ELF-1 (cell line): ENCODE measurements around the gene PLEKHA8.
"Not testable (repeated sequence)": the region's sequence is repeated elsewhere in the genome, so short reads cannot be mapped to it uniquely, and the experiment has no call there.

ENCODE experiments used
- DNase-seq: peaks from one replicate; pipeline ENCODE4 v3.0.0-alpha.2; 2016; ENCODE audit warnings: low read depth, low spot score

The PLEKHA8 gene

DNA sequence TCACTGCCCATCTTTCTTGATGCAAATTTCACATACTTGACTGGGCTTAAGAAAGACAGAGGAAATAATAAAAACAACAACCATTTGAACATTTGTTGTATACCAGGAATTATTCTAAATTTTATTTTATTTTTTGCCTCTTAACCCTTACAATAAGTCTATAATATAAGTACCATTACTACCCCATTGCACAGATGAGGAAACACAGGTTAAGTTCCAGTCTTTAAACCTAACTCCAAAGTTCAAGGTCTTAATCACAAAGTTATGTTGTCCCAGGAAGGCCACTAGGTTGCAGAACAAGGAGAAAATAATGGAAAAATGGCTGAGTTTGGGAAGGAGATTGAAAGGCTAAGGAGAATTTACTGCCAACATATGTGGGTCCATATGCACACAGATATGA is 5.2 kb upstream of the PLEKHA8 start:
- no peak for DNase-seq

DNA sequence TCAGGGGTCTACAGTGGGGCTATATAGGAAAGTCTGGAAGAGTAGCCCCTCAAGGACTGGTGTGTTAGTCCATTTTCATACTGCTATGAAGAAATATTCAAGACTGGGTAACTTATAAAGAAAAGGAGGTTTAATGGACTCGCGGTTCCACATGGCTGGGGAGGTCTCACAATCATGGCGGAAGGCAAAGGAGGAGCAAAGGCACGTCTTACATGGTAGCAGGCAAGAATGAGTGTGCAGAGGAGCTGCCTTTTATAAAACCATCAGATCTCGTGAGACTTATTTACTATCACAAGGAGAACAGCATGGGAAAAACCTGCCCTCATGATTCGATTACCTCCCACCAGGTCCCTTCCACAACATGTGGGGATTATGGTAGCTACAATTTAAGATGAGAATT is 4.7 kb upstream of the PLEKHA8 start:
- DNase-seq, result no peak

DNA sequence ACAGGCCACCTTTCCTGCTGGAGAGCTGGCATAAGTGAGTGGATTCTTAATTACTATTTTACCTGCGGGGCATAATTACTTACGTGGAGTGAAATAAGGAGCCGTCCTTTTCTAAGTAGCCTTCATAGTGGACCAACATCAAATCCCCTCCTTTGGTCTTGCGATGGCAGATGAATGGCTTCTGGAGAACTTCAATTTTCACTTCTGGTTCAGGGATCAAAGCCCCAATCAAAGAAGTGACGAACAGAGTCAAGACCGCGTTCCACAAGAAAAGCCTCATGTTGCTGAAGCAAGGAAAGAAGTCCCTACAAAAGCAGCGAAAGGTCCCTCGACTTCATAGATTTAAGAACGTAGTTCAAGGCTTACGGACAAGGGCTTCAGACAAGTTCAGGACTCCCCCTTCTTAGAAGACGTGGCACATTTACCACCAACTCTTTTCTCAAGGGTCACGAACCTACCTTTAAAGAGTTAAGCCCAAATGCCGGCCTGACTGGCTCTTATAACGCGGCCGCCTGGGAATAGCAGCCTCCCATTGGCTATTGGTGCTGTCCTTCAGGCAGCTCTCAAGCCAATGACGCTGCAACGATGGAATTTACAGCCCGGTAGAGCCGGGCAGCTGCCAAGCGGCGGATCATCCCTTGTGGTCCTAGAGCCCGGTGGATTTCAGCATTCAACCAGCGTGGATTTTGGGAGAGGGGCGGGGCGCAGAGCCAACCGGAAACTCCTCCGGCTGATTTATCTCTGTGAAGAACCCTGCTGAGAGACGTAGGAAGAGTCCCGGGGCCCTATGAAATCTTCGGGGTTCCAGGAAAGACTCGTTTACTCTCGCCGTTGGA is 1.8 kb upstream of the PLEKHA8 start, which contains the start of gene FKBP14:
FKBP14 (minus strand) TSS at position 474 of the 836 bp plus-strand sequence; CDS start at position 280, 194 bp downstream.
- peak; percentile 99 for DNase-seq

GRCh38 chr7:30027065-30027456 is 1.2 kb upstream of the PLEKHA8 start:
- DNase-seq, result no peak

DNA sequence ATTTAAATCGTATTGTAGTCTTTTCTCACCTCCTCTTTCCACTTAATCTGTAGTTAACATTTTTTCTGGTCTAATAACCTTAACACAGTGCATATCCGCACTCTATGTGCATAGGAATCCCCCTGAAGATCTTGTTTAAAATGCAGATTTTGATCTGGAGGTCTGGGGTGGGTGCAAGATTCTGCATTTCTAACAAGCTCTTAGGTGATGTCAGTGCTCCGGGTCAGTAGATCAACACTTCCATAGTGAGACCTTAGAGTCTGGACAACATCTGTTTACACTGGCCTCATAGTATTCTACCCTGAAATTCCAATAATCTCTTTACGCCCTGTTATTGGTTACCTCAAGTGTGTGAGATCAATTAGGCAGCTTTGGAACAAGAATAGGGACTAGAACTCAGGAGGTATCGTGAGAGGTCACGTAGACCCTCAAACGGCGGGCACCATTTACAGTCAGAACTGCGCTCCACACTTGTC is 434 bp upstream of the PLEKHA8 start:
- no peak for DNase-seq

DNA sequence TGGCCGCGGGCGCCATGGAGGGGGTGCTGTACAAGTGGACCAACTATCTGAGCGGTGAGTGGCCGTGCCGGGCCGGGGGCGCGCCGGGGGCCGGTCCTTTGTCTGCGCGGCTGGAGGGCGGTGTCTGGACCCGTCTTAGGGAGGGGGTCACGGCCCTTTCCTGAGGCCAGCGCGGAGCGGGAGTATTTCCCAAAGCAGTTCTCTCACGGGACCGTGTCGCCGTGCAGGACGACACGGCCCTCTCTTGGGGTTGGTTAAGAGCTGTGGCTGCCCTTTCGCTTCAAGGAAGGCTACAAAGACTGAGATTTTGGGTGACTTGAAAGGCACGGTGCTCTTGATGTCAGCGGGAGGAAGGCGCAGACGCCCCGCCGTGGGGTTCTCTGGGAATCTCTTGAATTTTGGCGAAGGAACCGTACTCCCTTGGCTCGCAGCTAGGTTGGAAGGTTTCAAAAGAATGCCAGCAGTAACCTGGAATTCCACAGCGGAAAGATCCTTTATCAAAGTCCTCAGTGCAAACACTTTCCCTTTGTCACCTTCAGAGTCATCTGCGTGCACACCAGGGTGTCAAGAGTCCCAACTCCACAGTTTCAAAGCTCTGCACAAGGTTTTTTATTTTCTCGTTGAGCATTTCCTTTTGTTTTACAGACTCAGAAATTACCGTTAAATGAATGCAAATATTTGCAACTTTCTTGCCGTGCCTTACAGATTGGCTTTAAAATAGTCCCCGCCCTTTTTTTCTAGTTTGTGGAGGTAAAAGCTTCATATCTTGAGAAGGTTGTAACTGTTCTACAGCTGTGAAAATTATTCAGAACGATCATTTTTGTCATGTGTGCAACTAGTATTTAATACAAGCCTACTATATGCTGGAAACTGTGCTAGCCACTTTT is 780 bp downstream of the PLEKHA8 start:
- DNase-seq, result peak; percentile 79

- no peak for DNase-seq
These were observed 1.5 kb downstream of the PLEKHA8 start for GRCh38 chr7:30029696-30030095.

GRCh38 chr7:30032310-30033125 is 4.3 kb downstream of the PLEKHA8 start:
- DNase-seq, result no peak

GRCh38 chr7:30034501-30034900 is 6.3 kb downstream of the PLEKHA8 start:
- DNase-seq, result no peak

DNA sequence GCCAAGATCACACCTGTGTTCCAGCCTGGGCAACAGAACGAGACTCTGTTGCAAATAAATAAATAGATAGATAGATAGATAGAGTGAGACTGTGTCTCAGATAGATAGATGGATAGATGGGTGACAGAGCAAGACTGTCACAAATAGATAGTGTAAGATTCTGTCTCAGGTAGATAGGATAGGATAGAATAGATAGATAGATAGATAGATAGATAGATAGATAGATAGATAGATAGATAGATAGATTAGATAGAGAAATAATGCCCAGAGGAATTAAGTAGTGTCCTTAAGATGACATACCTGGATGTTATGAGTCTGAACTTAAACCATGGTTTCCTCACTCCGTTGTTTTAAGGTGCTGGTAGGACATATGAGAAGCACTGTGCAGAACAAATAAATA is 8.0 kb downstream of the PLEKHA8 start:
- no peak for DNase-seq

DNA sequence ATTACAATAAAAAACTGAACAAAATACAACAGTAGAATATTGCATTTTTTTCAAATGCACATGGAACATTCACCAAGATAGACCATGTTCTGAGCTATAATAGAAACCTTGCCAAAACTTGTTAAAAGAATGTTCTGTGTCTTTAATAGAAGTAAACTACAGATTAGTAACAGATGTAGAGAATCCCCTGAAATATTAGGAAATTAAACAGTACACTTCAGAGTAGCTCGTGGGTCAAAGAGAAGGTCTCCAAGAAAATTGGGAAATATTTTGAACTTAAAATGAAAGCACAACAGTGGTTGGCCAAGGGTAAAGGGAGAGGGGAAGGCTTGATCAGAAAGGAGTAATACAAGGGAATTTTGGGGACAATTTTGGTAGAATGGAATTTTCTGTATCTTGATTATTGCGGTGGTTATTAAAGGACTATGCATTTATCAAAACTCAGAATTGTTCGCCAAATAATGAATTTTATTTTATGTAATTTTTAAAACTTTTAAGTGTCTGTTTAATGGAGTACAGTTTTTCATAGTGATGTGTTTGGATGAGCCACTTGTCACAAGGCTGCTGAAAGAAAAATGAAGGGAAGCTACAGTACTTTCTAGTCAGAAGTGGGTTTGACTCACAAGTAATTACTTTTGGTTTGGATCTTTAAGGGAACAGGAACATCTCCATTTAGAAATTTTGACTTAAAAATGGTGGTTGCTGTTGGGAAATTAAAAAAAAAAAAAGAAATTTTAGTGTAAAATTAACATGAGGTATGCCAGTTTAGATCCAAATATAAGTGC is 10.2 kb downstream of the PLEKHA8 start:
- DNase-seq, result no peak

- no peak for DNase-seq
These were observed 12.7 kb downstream of the PLEKHA8 start for GRCh38 chr7:30040938-30041337.

- no peak for DNase-seq
These were observed 13.5 kb downstream of the PLEKHA8 start for GRCh38 chr7:30041526-30042269.

- no peak for DNase-seq
These were observed 18.0 kb downstream of the PLEKHA8 start for GRCh38 chr7:30046127-30046770.

DNA sequence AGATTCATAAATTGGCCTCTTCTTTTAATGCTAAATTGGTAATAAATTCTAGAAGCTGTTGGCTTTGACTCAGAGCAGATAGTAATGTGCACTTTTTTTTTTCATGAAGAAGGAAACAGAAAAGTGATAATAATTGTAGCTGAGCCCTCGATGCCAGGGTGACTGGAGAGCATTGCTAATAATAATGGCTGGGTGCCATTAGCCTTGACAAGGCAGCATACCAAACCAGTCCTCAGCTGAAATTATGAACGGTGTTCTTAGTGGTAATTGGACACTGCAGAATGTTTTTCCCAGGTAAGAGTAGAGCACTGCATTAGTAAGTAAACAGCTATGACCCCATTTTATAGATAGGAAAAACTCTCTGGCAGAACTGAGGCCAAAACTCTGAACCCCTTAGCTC is 18.9 kb downstream of the PLEKHA8 start:
- no peak for DNase-seq

GRCh38 chr7:30048582-30048981 is 20.4 kb downstream of the PLEKHA8 start:
- DNase-seq, result no peak

- DNase-seq, result no peak
These were observed 21.0 kb downstream of the PLEKHA8 start for GRCh38 chr7:30049173-30049572.

DNA sequence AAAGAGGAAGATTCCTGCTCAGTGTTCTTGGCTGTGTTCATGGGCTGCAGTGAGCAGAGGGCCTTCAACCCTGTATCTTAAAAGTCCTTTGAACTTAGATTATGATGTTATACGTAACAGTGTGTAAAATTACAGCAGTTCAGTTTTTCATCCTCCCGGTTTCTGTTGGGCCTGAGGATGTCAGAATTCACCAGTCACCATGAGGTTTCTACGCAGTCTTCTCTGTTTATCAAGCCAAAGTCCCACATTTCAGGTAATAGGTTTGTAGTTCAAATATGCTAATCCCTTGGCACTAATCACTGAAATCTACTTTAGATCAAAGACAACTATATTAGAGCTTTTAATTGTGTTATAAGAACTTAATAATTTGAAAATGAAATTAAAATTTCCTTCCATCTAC is 24.9 kb downstream of the PLEKHA8 start:
- no peak for DNase-seq

- no peak for DNase-seq
These were observed 29.5 kb downstream of the PLEKHA8 start for GRCh38 chr7:30057741-30058140.

DNA sequence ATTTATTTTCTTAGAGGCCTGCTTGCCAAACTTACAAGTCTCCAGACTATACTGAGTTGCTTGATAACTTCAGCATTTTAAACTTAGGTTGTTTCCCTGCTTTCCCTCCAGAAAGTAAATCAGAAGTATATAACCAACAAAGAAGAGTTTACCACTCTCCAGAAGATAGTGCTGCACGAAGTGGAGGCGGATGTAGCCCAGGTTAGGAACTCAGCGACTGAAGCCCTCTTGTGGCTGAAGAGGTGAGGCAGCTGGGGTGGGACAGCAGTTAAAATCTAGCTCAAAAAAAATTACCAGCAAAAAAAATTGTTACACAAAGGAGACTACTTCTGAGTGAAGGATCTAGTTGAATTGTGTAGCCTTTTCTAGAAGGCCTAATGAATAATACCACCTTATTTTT is 33.6 kb downstream of the PLEKHA8 start:
- not testable (repeated sequence) for DNase-seq
